ENCODE results near the gene TRHDE.

- TF ChIP-seq ZNF24 (IDR thresholded peaks at IDR 0.05), result no peak
- no peak for TF ChIP-seq JUNB (CRISPR knock-in tag; IDR thresholded peaks at IDR 0.05; ENCODE audit: borderline replicate concordance)
- TF ChIP-seq, protein P1, sequence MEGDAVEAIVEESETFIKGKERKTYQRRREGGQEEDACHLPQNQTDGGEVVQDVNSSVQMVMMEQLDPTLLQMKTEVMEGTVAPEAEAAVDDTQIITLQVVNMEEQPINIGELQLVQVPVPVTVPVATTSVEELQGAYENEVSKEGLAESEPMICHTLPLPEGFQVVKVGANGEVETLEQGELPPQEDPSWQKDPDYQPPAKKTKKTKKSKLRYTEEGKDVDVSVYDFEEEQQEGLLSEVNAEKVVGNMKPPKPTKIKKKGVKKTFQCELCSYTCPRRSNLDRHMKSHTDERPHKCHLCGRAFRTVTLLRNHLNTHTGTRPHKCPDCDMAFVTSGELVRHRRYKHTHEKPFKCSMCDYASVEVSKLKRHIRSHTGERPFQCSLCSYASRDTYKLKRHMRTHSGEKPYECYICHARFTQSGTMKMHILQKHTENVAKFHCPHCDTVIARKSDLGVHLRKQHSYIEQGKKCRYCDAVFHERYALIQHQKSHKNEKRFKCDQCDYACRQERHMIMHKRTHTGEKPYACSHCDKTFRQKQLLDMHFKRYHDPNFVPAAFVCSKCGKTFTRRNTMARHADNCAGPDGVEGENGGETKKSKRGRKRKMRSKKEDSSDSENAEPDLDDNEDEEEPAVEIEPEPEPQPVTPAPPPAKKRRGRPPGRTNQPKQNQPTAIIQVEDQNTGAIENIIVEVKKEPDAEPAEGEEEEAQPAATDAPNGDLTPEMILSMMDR (CRISPR knock-in tag; IDR thresholded peaks at IDR 0.05), result no peak
- TF ChIP-seq IRX3 (CRISPR knock-in tag; IDR thresholded peaks at IDR 0.05; ENCODE audit: borderline replicate concordance, low read depth), result no peak
- no peak for TF ChIP-seq ZMYM3 (CRISPR knock-in tag; IDR thresholded peaks at IDR 0.05)
- no peak for TF ChIP-seq ZFAT (CRISPR knock-in tag; conservative IDR thresholded peaks at IDR 0.05)
- no peak for TF ChIP-seq ZNF180 (CRISPR knock-in tag; IDR thresholded peaks at IDR 0.05; ENCODE audit: borderline replicate concordance, low read depth)
- no peak for TF ChIP-seq SP4 (CRISPR knock-in tag; IDR thresholded peaks at IDR 0.05)
- TF ChIP-seq ZFP1 (CRISPR knock-in tag; IDR thresholded peaks at IDR 0.05), result no peak
These were observed 196.3 kb downstream of the TRHDE start for GRCh38 chr12:72468505-72468904.
